Muscle of leg (tissue), 11 donors: ENCODE measurements around the gene LAG3. TPM values are rescaled to one million over a fixed set of nuclear protein-coding genes. Genes with fewer than 3 reads are reported as not detected.

ENCODE experiments used
- DNase-seq: peaks from one replicate; pipeline ENCODE4 v3.0.0; 2013
- H3K27ac ChIP-seq: one replicate; pipeline ENCODE4 v1.5.1; 2013; ENCODE audit warnings: mild to moderate bottlenecking, low read length, control low read depth
- H3K27me3 ChIP-seq: one replicate; pipeline ENCODE4 v1.6.1; 2013; ENCODE audit warnings: low read length; ENCODE audit not compliant: control insufficient read depth, insufficient read depth
- H3K36me3 ChIP-seq: one replicate; pipeline ENCODE4 v1.6.1; 2013; ENCODE audit warnings: low read length; ENCODE audit not compliant: control insufficient read depth, insufficient read depth
- H3K4me1 ChIP-seq: one replicate; pipeline ENCODE4 v1.6.1; 2013; ENCODE audit warnings: low read length; ENCODE audit not compliant: control insufficient read depth, insufficient read depth
- H3K4me3 ChIP-seq: one replicate; pipeline ENCODE4 v1.5.1; 2013; ENCODE audit warnings: low read length, control low read depth
- H3K9me3 ChIP-seq: replicated peaks from 2 replicates; pipeline ENCODE4 v1.6.1; 2013; ENCODE audit warnings: low read depth, low read length; ENCODE audit not compliant: control insufficient read depth
- WGBS: methylation state at CpG from one replicate; pipeline ENCODE4 v1.1.5; 2013; ENCODE audit warnings: missing lambda C conversion rate; ENCODE audit not compliant: insufficient coverage; 5-methylcytosine and 5-hydroxymethylcytosine counted together
- polyA plus RNA-seq, 8 donors: library from polyadenylated mRNA; unstranded; fragments of 120-200 nt; gene quantifications; one replicate each; pipeline versions ENCODE4 v1.2.1 to v1.2.3, GENCODE V29; 2013; ENCODE audit warnings: inconsistent platforms in 1 of 8, low replicate concordance in 1 of 8; ENCODE audit not compliant: insufficient read length in 8 of 8, insufficient read depth in 1 of 8
- total RNA-seq: library from RNA; stranded (reverse); fragments of 120-200 nt; gene quantifications from one replicate; pipeline ENCODE4 v1.2.4, GENCODE V29; 2013

Gene LAG3
- total and polyA plus RNA-seq, 9 donors: 0.18 to 1.2 (median 0.67) TPM

GRCh38 chr12:6779708-6780432 lies 7.5 kb downstream of the LAG3 start:
- H3K27ac ChIP-seq: no peak overlapping the region
- H3K27me3 ChIP-seq: peaks cover 3% of the 10 kb centered on the region
- no peaks in the 10 kb centered on the region for H3K9me3 ChIP-seq
- H3K4me3 ChIP-seq: no peak overlapping the region
- no peak for DNase-seq
- H3K36me3 ChIP-seq: peaks cover 7% of the 10 kb centered on the region
- 81% methylated on average over 6 of the region's 6 CpGs for whole genome bisulfite sequencing
- H3K4me1 ChIP-seq: peaks cover 24% of the 10 kb centered on the region

- peaks cover 3% of the 10 kb centered on the region for H3K36me3 ChIP-seq
- H3K27ac ChIP-seq: no peak overlapping the region
- DNase-seq: no peak
- no peaks in the 10 kb centered on the region for H3K27me3 ChIP-seq
- no peak overlapping the region for H3K4me3 ChIP-seq
- H3K4me1 ChIP-seq: peaks cover 24% of the 10 kb centered on the region
- WGBS: 60% methylated on average over 1 of the region's 6 CpGs
- H3K9me3 ChIP-seq: no peaks in the 10 kb centered on the region
Observed at GRCh38 chr12:6780573-6780972, 8.3 kb downstream of the LAG3 start.

GRCh38 chr12:6782119-6782518 lies 9.8 kb downstream of the LAG3 start:
- no peak for DNase-seq
- no peaks in the 10 kb centered on the region for H3K9me3 ChIP-seq
- H3K27me3 ChIP-seq: no peaks in the 10 kb centered on the region
- H3K4me3 ChIP-seq: no peak overlapping the region
- peaks cover 24% of the 10 kb centered on the region for H3K4me1 ChIP-seq
- H3K27ac ChIP-seq: no peak overlapping the region
- no peaks in the 10 kb centered on the region for H3K36me3 ChIP-seq
- no CpG with 5 or more reads among the region's 6 CpGs for WGBS

- H3K36me3 ChIP-seq: no peaks in the 10 kb centered on the region
- no peaks in the 10 kb centered on the region for H3K9me3 ChIP-seq
- H3K4me1 ChIP-seq: peaks cover 20% of the 10 kb centered on the region
- WGBS: 24% methylated on average over 2 of the region's 10 CpGs
- no peak overlapping the region for H3K4me3 ChIP-seq
- H3K27me3 ChIP-seq: no peaks in the 10 kb centered on the region
- DNase-seq: no peak
- no peak overlapping the region for H3K27ac ChIP-seq
Observed at GRCh38 chr12:6782850-6783566, 10.7 kb downstream of the LAG3 start.

GRCh38 chr12:6783828-6784227 lies 11.5 kb downstream of the LAG3 start:
- H3K27me3 ChIP-seq: no peaks in the 10 kb centered on the region
- H3K4me1 ChIP-seq: peaks cover 13% of the 10 kb centered on the region
- H3K9me3 ChIP-seq: no peaks in the 10 kb centered on the region
- 83% methylated on average over 3 of the region's 9 CpGs for WGBS
- no peaks in the 10 kb centered on the region for H3K36me3 ChIP-seq
- no peak overlapping the region for H3K4me3 ChIP-seq
- no peak for DNase-seq
- H3K27ac ChIP-seq: no peak overlapping the region

GRCh38 chr12:6784296-6784695 lies 12.0 kb downstream of the LAG3 start:
- no peaks in the 10 kb centered on the region for H3K27me3 ChIP-seq
- WGBS: 65% methylated on average over 3 of the region's 5 CpGs
- no peaks in the 10 kb centered on the region for H3K36me3 ChIP-seq
- H3K9me3 ChIP-seq: no peaks in the 10 kb centered on the region
- DNase-seq: no peak
- H3K4me3 ChIP-seq: no peak overlapping the region
- no peak overlapping the region for H3K27ac ChIP-seq
- peaks cover 12% of the 10 kb centered on the region for H3K4me1 ChIP-seq

GRCh38 chr12:6784761-6785160 lies 12.4 kb downstream of the LAG3 start:
- Histone ChIP-seq H3K27me3 (no peaks in the 10 kb centered on the region), H3K36me3 (no peaks in the 10 kb centered on the region), H3K27ac (no peak overlapping the region), H3K4me3 (no peak overlapping the region), H3K4me1 (peaks cover 9% of the 10 kb centered on the region), H3K9me3 (no peaks in the 10 kb centered on the region)
- no peak for DNase-seq
- 78% methylated on average over 4 of the region's 5 CpGs for WGBS

GRCh38 chr12:6786416-6787094 lies 14.2 kb downstream of the LAG3 start:
- H3K36me3 ChIP-seq: no peaks in the 10 kb centered on the region
- H3K9me3 ChIP-seq: no peaks in the 10 kb centered on the region
- no peak overlapping the region for H3K4me3 ChIP-seq
- peaks cover 6% of the 10 kb centered on the region for H3K4me1 ChIP-seq
- H3K27me3 ChIP-seq: no peaks in the 10 kb centered on the region
- WGBS: no CpG with 5 or more reads among the region's 9 CpGs
- DNase-seq: no peak
- H3K27ac ChIP-seq: no peak overlapping the region

- H3K36me3 ChIP-seq: no peaks in the 10 kb centered on the region
- H3K27me3 ChIP-seq: no peaks in the 10 kb centered on the region
- no peak overlapping the region for H3K27ac ChIP-seq
- H3K4me3 ChIP-seq: no peak overlapping the region
- no peak for DNase-seq
- 87% methylated on average over 5 of the region's 5 CpGs for WGBS
- H3K4me1 ChIP-seq: peaks cover 11% of the 10 kb centered on the region
- no peaks in the 10 kb centered on the region for H3K9me3 ChIP-seq
Observed at GRCh38 chr12:6787309-6787708, 15.0 kb downstream of the LAG3 start.
